ENCODE data around the gene TWIST2.

DNA sequence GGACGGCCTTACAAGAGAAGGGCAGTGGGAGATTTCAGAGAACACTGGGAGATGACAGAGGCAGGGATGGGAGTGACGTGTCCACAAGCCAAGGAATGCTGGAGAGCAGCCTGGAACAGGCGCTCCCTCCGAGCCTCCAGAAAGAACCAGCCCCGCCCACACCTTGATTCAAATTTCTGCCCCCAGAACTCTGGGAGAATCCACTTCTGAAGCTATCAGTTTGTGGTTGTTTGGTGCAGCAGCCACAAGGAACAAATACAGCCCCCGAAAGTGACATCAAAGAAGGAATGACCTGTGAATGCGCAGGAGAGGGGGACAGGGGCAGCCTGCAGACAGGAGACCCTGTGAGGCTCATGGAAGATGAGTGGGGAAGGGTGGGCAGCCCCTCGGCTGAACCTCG lies 67.3 kb downstream of the TWIST2 start:
- TF ChIP-seq ZNF354B (CRISPR knock-in tag; IDR thresholded peaks at IDR 0.05), result no peak
- TF ChIP-seq, protein P1, sequence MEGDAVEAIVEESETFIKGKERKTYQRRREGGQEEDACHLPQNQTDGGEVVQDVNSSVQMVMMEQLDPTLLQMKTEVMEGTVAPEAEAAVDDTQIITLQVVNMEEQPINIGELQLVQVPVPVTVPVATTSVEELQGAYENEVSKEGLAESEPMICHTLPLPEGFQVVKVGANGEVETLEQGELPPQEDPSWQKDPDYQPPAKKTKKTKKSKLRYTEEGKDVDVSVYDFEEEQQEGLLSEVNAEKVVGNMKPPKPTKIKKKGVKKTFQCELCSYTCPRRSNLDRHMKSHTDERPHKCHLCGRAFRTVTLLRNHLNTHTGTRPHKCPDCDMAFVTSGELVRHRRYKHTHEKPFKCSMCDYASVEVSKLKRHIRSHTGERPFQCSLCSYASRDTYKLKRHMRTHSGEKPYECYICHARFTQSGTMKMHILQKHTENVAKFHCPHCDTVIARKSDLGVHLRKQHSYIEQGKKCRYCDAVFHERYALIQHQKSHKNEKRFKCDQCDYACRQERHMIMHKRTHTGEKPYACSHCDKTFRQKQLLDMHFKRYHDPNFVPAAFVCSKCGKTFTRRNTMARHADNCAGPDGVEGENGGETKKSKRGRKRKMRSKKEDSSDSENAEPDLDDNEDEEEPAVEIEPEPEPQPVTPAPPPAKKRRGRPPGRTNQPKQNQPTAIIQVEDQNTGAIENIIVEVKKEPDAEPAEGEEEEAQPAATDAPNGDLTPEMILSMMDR (IDR thresholded peaks at IDR 0.05 in 2 of 3, conservative IDR thresholded peaks at IDR 0.05 in 1 of 3; ENCODE audit: insufficient read depth in 2 of 3, low read depth in 1 of 3, low read length in 3 of 3), result no peak

Measured in K562 (cell line).